Endothelial cell of umbilical vein (primary cell): ENCODE measurements around the gene TRIM61. TPM values are rescaled to one million over a fixed set of nuclear protein-coding genes. Genes with fewer than 3 reads are reported as not detected.
"Not testable (repeated sequence)": the region's sequence is repeated elsewhere in the genome, so short reads cannot be mapped to it uniquely, and the experiment has no call there.

ENCODE experiments used
- BruUV-seq: library from RNA; stranded (reverse); fragments of 400-500 nt; replicated peaks from 2 replicates; lab custom pipeline; 2021; lab: Mats Ljungman, UMichigan
- CTCF ChIA-PET: fragments of 300-600, 350-600 bp; sonication (Branson Sonifier 250); formaldehyde crosslinking; loops from one replicate; lab custom pipeline; 2021; ENCODE audit warnings: antibody characterized with exemption, inconsistent platforms; lab: Charles Lee
- POLR2A ChIA-PET: fragments of 300-600, 350-600 bp; sonication (Branson Sonifier 250); formaldehyde crosslinking; loops from one replicate; lab custom pipeline; 2021; ENCODE audit warnings: antibody characterized with exemption, inconsistent platforms; lab: Charles Lee
- DNase-seq: peaks from one replicate; pipeline ENCODE4 v3.0.0-alpha.2; 2011; ENCODE audit warnings: low read depth, low spot score
- FAIRE-seq: peaks from 2 replicates; lab custom pipeline; 2011; peaks lifted over from hg19 to GRCh38; lab: Jason Lieb, UNC
- H2AFZ ChIP-seq: 2 replicates; pipeline ENCODE4 v1.6.0; 2012; ENCODE audit warnings: low read depth, low read length, control low read depth, inconsistent platforms
- H3K27ac ChIP-seq: 2 replicates; pipeline ENCODE4 v1.5.1; 2011; ENCODE audit warnings: low read depth, mild to moderate bottlenecking, control low read depth, low read length, moderate library complexity; ENCODE audit not compliant: insufficient read depth
- H3K27me3 ChIP-seq, 2 experiments: 2 replicates each; pipeline versions ENCODE4 v1.6.0 to v1.6.1; 2011; ENCODE audit warnings: low read length in 2 of 2, mixed read lengths in 1 of 2; ENCODE audit not compliant: control insufficient read depth in 2 of 2, insufficient read depth in 2 of 2
- H3K36me3 ChIP-seq, 2 experiments: 2 replicates in 1 of 2; 3 replicates in 1 of 2; pipeline ENCODE4 v1.5.1; 2011; ENCODE audit warnings: low read length in 2 of 2, mild to moderate bottlenecking in 1 of 2, moderate library complexity in 1 of 2; ENCODE audit not compliant: control insufficient read depth in 2 of 2, insufficient read depth in 2 of 2; ENCODE audit errors: extremely low read depth in 1 of 2
- H3K4me1 ChIP-seq: 3 replicates; pipeline ENCODE4 v1.5.1; 2011; ENCODE audit warnings: mild to moderate bottlenecking, low read length; ENCODE audit not compliant: control insufficient read depth, insufficient read depth; ENCODE audit errors: extremely low read depth
- H3K4me2 ChIP-seq: 2 replicates; pipeline ENCODE4 v1.6.1; 2011; ENCODE audit warnings: low read length, control low read depth, mixed read lengths; ENCODE audit not compliant: insufficient read depth
- H3K4me3 ChIP-seq, 3 experiments: fragments of 200-600 bp in 1 of 3; sonication (generic), shearing (Covaris generic) in 1 of 3; replicated peaks in 1 of 3; 2 replicates each; pipeline ENCODE4 v1.5.1; 2011 to 2016; ENCODE audit warnings: control low read depth in 3 of 3, low read length in 3 of 3, mild to moderate bottlenecking in 2 of 3, inconsistent platforms in 1 of 3, low read depth in 1 of 3, moderate library complexity in 1 of 3; ENCODE audit not compliant: insufficient read depth in 1 of 3
- H3K79me2 ChIP-seq: 2 replicates; pipeline ENCODE4 v1.6.0; 2012; ENCODE audit warnings: low read length, inconsistent platforms; ENCODE audit not compliant: control insufficient read depth, insufficient read depth
- H3K9ac ChIP-seq: replicated peaks from 2 replicates; pipeline ENCODE3; 2011; ENCODE audit warnings: low read length, control low read depth; ENCODE audit not compliant: insufficient read depth; ENCODE audit errors: extremely low read depth
- H3K9me1 ChIP-seq: replicated peaks from 3 replicates; pipeline ENCODE4 v1.6.0; 2011; ENCODE audit warnings: mild to moderate bottlenecking, low read length; ENCODE audit not compliant: control insufficient read depth, insufficient read depth; ENCODE audit errors: extremely low read depth
- H3K9me3 ChIP-seq: replicated peaks from 2 replicates; pipeline ENCODE4 v1.5.1; 2012; ENCODE audit warnings: low read length, inconsistent platforms; ENCODE audit not compliant: control insufficient read depth, insufficient read depth
- H4K20me1 ChIP-seq: replicated peaks from 2 replicates; pipeline ENCODE3; 2011; ENCODE audit warnings: mild to moderate bottlenecking, low read length; ENCODE audit not compliant: control insufficient read depth, insufficient read depth; ENCODE audit errors: extremely low read depth
- CTCF ChIP-seq, 2 donors: IDR thresholded peaks; 1 replicate in 1 of 2; 2 replicates in 1 of 2; pipeline ENCODE4 v1.5.1; 2011; ENCODE audit warnings: low read length in 2 of 2, mild to moderate bottlenecking in 2 of 2, moderate library complexity in 2 of 2, control low read depth in 1 of 2, inconsistent platforms in 1 of 2, low read depth in 1 of 2; ENCODE audit not compliant: insufficient read depth in 1 of 2; ENCODE audit errors: extremely low read depth in 1 of 2
- EZH2 ChIP-seq: IDR thresholded peaks from 2 replicates; pipeline ENCODE4 v1.6.1; 2012; ENCODE audit warnings: borderline replicate concordance, low read depth, mild to moderate bottlenecking, moderate library complexity, low read length, inconsistent platforms; ENCODE audit not compliant: severe bottlenecking
- FOS ChIP-seq: IDR thresholded peaks from 2 replicates; pipeline ENCODE4 v1.6.1; 2011; ENCODE audit warnings: mild to moderate bottlenecking, low read length, moderate library complexity, borderline replicate concordance; ENCODE audit not compliant: insufficient read depth
- GATA2 ChIP-seq: IDR thresholded peaks from 2 replicates; pipeline ENCODE4 v1.7.0; 2011; ENCODE audit warnings: low read depth, mild to moderate bottlenecking, moderate library complexity, mixed read lengths, low read length; ENCODE audit not compliant: insufficient read length, insufficient read depth
- JUN ChIP-seq: IDR thresholded peaks from 2 replicates; pipeline ENCODE4 v1.6.1; 2011; ENCODE audit warnings: borderline replicate concordance, low read depth; ENCODE audit not compliant: insufficient read length, insufficient read depth
- MAX ChIP-seq: IDR thresholded peaks from 2 replicates; pipeline ENCODE4 v1.6.1; 2011; ENCODE audit not compliant: insufficient read depth, insufficient read length
- MYC ChIP-seq: IDR thresholded peaks from one replicate; pipeline ENCODE4 v1.6.1; 2011; ENCODE audit warnings: mild to moderate bottlenecking, low read depth, low read length
- POLR2A ChIP-seq: IDR thresholded peaks from 2 replicates; pipeline ENCODE4 v1.6.1; 2012; ENCODE audit warnings: low read depth, mild to moderate bottlenecking, control low read depth, low read length
- POLR2AphosphoS5 ChIP-seq: IDR thresholded peaks from 2 replicates; pipeline ENCODE4 v1.6.1; 2012; ENCODE audit warnings: low read depth, mild to moderate bottlenecking, control low read depth, low read length, moderate library complexity; ENCODE audit not compliant: insufficient read depth
- dilution Hi-C: fragments of 300-500 bp; cut with MboI; formaldehyde crosslinking; loops from one replicate; pipeline ENCODE4 v1.15.0; 2019; ENCODE audit warnings: low sequenced_read_pairs; ENCODE audit not compliant: extremely low pct_ligation_motif_present
- intact Hi-C: fragments of 100-400 bp; cut with micrococcal nuclease; formaldehyde crosslinking; loops from one replicate; pipeline ENCODE4 v1.10.0; 2022
- polyA plus RNA-seq, 4 experiments: library from polyadenylated mRNA; depleted of rRNA in 3 of 4; stranded (reverse) in 3 of 4; unstranded in 1 of 4; fragments of >200 nt; gene quantifications; 2 replicates each; pipeline versions ENCODE4 v1.2.1 to v1.2.3, GENCODE V29; 2011 to 2012; ENCODE audit warnings: missing spikeins in 1 of 4
- total RNA-seq: library from RNA; stranded (reverse); gene quantifications from 2 replicates; pipeline ENCODE4 v1.2.3, GENCODE V29; 2021

TRIM61 gene
- total and polyA plus RNA-seq, 2 donors (not counting 3 experiments of a cell fraction or from before 2014, with no cell fraction given), result 0.22 TPM; not detected in 1

GRCh38 chr4:164959896-164960295 lies 17.6 kb downstream of the TRIM61 start:
- Histone ChIP-seq H3K27me3 (no peaks in the 10 kb centered on the region), H3K36me3 (no peaks in the 10 kb centered on the region), H3K4me2 (no peak overlapping the region), H3K4me1 (peaks cover 8% of the 10 kb centered on the region), H3K79me2 (no peaks in the 10 kb centered on the region), H3K9me1 (no peaks in the 10 kb centered on the region), H4K20me1 (no peaks in the 10 kb centered on the region), H3K9ac (no peak overlapping the region), H2AFZ (no peak overlapping the region), H3K9me3 (no peaks in the 10 kb centered on the region), H3K4me3 (no peak overlapping the region), H3K27ac (no peak overlapping the region)
- TF ChIP-seq FOS, result no peak
- TF ChIP-seq MYC, result no peak
- TF ChIP-seq CTCF (IDR thresholded peaks at IDR 0.05; ENCODE audit: extremely low read depth in 1 of 2, insufficient read depth in 1 of 2, low read depth in 1 of 2, low read length in 2 of 2), result no peak
- no peak for TF ChIP-seq POLR2A
- TF ChIP-seq GATA2, result no peak
- no peak for TF ChIP-seq JUN
- TF ChIP-seq EZH2, result no peak
- TF ChIP-seq POLR2AphosphoS5, result no peak
- TF ChIP-seq MAX, result no peak
- intact Hi-C loops, result no loop called here
- dilution Hi-C loops, result no loop called here
- FAIRE-seq (peak; percentile 73), DNase-seq (no peak)
- ChIA-PET POLR2A (no interaction called here), CTCF (no interaction called here)
- no TSS peak for BruUV-seq

GRCh38 chr4:164959421-164959820 lies 18.0 kb downstream of the TRIM61 start:
- DNase-seq, intact Hi-C loops, H3K9me1 ChIP-seq, dilution Hi-C loops, H3K4me1 ChIP-seq, H3K27me3 ChIP-seq, FAIRE-seq, H3K79me2 ChIP-seq, H3K4me3 ChIP-seq, H3K27ac ChIP-seq, CTCF ChIA-PET, H3K36me3 ChIP-seq, H3K9me3 ChIP-seq, H3K4me2 ChIP-seq, H2AFZ ChIP-seq, H4K20me1 ChIP-seq, H3K9ac ChIP-seq, POLR2A ChIA-PET, BruUV-seq: not testable (repeated sequence)
